SU-DHL-6 (cell line): ENCODE measurements around the gene RB1.
"Not testable (repeated sequence)": the region's sequence is repeated elsewhere in the genome, so short reads cannot be mapped to it uniquely, and the experiment has no call there.

ENCODE experiments used
- H2AFZ ChIP-seq: fragments of 200-600 bp; sonication (generic); 2 replicates; pipeline ENCODE4 v1.6.1; 2014; ENCODE audit warnings: low read depth, mild to moderate bottlenecking, moderate library complexity, mixed read lengths, antibody characterized with exemption, low read length; ENCODE audit not compliant: severe bottlenecking
- H3F3A ChIP-seq: fragments of 200-600 bp; shearing (Covaris generic); 2 replicates; pipeline ENCODE4 v1.6.0; 2016; ENCODE audit warnings: antibody characterized with exemption, mild to moderate bottlenecking; ENCODE audit not compliant: insufficient read depth
- H3K27ac ChIP-seq: fragments of 200-600 bp; sonication (generic); 2 replicates; pipeline ENCODE4 v1.5.1; 2016; ENCODE audit warnings: low read depth, mild to moderate bottlenecking, low read length, moderate library complexity, mixed read lengths
- H3K27me3 ChIP-seq: fragments of 200-600 bp; sonication (generic), shearing (Covaris generic); 2 replicates; pipeline ENCODE4 v1.6.0; 2014; ENCODE audit warnings: mild to moderate bottlenecking, low read length
- H3K36me3 ChIP-seq: fragments of 200-600 bp; sonication (generic); 2 replicates; pipeline ENCODE4 v1.6.1; 2014; ENCODE audit warnings: mild to moderate bottlenecking, low read length, mixed read lengths
- H3K4me2 ChIP-seq: fragments of 300-600, 200-600 bp; shearing (Covaris generic), sonication (generic); 2 replicates; pipeline ENCODE4 v1.6.0; 2014; ENCODE audit warnings: low read length, low read depth, mild to moderate bottlenecking; ENCODE audit not compliant: poor library complexity, severe bottlenecking
- H3K4me3 ChIP-seq: fragments of 200-600 bp; sonication (generic); 2 replicates; pipeline ENCODE4 v1.5.1; 2014; ENCODE audit warnings: antibody characterized with exemption, low read length, mild to moderate bottlenecking, mixed read lengths; ENCODE audit not compliant: insufficient read depth, poor library complexity, severe bottlenecking
- H3K79me2 ChIP-seq: fragments of 200-600 bp; sonication (generic); 2 replicates; pipeline ENCODE4 v1.6.1; 2014; ENCODE audit warnings: mild to moderate bottlenecking, low read length, moderate library complexity; ENCODE audit not compliant: insufficient read depth
- H3K9ac ChIP-seq: fragments of 200-600 bp; sonication (generic); 2 replicates; pipeline ENCODE4 v1.7.0; 2014; ENCODE audit warnings: mild to moderate bottlenecking, low read length
- H3K9me2 ChIP-seq: fragments of 200-600 bp; sonication (generic); replicated peaks from 2 replicates; pipeline ENCODE4 v1.6.1; 2014; ENCODE audit warnings: low read length; ENCODE audit not compliant: insufficient read depth
- H3K9me3 ChIP-seq: fragments of 200-600 bp; sonication (generic); 2 replicates; pipeline ENCODE4 v1.6.1; 2014; ENCODE audit warnings: low read length, mixed read lengths; ENCODE audit not compliant: insufficient read depth
- H4K20me1 ChIP-seq: fragments of 200-600 bp; sonication (generic); 2 replicates; pipeline ENCODE4 v1.6.1; 2014; ENCODE audit warnings: low read depth, mild to moderate bottlenecking, antibody characterized with exemption, low read length, moderate library complexity, mixed read lengths
- EZH2phosphoT487 ChIP-seq: fragments of 200-600 bp; sonication (generic), shearing (Covaris generic); conservative IDR thresholded peaks from 2 replicates; pipeline ENCODE4 v1.6.1; 2018; ENCODE audit warnings: mild to moderate bottlenecking, antibody characterized with exemption, low read length, moderate library complexity, mixed read lengths
- TF ChIP-seq, protein P1 (sequence below): fragments of 200-600 bp; sonication (generic); IDR thresholded peaks from one replicate; pipeline ENCODE4 v1.5.1; 2017; ENCODE audit warnings: antibody characterized with exemption, mild to moderate bottlenecking, low read length, moderate library complexity; ENCODE audit not compliant: insufficient read depth, poor library complexity, severe bottlenecking

The RB1 gene

GRCh38 chr13:48426052-48426451 lies 122.5 kb downstream of the RB1 start:
- TF ChIP-seq EZH2phosphoT487, result no peak
- TF ChIP-seq, protein P1, sequence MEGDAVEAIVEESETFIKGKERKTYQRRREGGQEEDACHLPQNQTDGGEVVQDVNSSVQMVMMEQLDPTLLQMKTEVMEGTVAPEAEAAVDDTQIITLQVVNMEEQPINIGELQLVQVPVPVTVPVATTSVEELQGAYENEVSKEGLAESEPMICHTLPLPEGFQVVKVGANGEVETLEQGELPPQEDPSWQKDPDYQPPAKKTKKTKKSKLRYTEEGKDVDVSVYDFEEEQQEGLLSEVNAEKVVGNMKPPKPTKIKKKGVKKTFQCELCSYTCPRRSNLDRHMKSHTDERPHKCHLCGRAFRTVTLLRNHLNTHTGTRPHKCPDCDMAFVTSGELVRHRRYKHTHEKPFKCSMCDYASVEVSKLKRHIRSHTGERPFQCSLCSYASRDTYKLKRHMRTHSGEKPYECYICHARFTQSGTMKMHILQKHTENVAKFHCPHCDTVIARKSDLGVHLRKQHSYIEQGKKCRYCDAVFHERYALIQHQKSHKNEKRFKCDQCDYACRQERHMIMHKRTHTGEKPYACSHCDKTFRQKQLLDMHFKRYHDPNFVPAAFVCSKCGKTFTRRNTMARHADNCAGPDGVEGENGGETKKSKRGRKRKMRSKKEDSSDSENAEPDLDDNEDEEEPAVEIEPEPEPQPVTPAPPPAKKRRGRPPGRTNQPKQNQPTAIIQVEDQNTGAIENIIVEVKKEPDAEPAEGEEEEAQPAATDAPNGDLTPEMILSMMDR, result no peak
- Histone ChIP-seq H3K9ac (no peak overlapping the region), H3K9me3 (no peaks in the 10 kb centered on the region), H3K4me2 (no peak overlapping the region), H3K4me3 (no peak overlapping the region), H2AFZ (no peak overlapping the region), H4K20me1 (no peaks in the 10 kb centered on the region), H3K27me3 (no peaks in the 10 kb centered on the region), H3F3A (no peaks in the 10 kb centered on the region), H3K9me2 (no peaks in the 10 kb centered on the region), H3K27ac (no peak overlapping the region), H3K36me3 (0 out of 2 replicates have a peak, but pooled peaks cover 3% of the 10 kb centered on the region), H3K79me2 (no peaks in the 10 kb centered on the region)

GRCh38 chr13:48426755-48427298 lies 123.3 kb downstream of the RB1 start:
- not testable (repeated sequence) for H3K9me2 ChIP-seq, H3K9ac ChIP-seq, H3K79me2 ChIP-seq, H3K27me3 ChIP-seq, H4K20me1 ChIP-seq, H3K36me3 ChIP-seq, H2AFZ ChIP-seq, H3F3A ChIP-seq, H3K27ac ChIP-seq, H3K9me3 ChIP-seq, H3K4me3 ChIP-seq, H3K4me2 ChIP-seq

GRCh38 chr13:48429036-48429435 lies 125.5 kb downstream of the RB1 start:
- H3F3A ChIP-seq, result no peaks in the 10 kb centered on the region; the same call in 1 of the 2 replicates
- H4K20me1 ChIP-seq, result no peaks in the 10 kb centered on the region
- H3K9me2 ChIP-seq, result no peaks in the 10 kb centered on the region
- H3K9me3 ChIP-seq, result no peaks in the 10 kb centered on the region
- H3K36me3 ChIP-seq, result 0 out of 2 replicates have a peak, but pooled peaks cover 3% of the 10 kb centered on the region
- H3K79me2 ChIP-seq, result no peaks in the 10 kb centered on the region
- H3K4me2 ChIP-seq, result no peak overlapping the region
- no peak overlapping the region for H3K9ac ChIP-seq
- H3K27me3 ChIP-seq, result no peaks in the 10 kb centered on the region
- no peak overlapping the region for H3K4me3 ChIP-seq
- H2AFZ ChIP-seq, result no peak overlapping the region
- no peak for TF ChIP-seq EZH2phosphoT487
- TF ChIP-seq, protein P1, result no peak
- H3K27ac ChIP-seq, result no peak overlapping the region

DNA sequence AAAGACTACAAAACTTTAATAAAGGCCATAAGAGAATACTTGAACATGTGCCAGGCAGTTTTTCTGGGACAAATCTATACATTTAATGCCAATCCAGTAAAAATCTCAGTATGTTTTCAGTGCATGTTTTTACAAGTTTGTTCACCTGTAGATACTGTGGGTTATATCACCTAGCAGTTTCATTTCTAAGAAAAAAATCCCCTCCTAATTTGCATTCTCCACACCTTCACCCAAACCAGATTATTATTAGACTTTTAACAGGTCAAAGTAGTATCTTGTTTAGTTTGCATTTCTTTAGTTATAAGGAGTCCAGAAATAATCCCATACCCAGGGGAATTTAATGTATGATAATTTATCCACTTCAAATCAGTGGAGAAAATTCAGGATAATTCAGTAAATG lies 126.3 kb downstream of the RB1 start:
- H3K27ac ChIP-seq, result no peak overlapping the region
- H3K4me2 ChIP-seq, result no peak overlapping the region
- H3F3A ChIP-seq, result no peaks in the 10 kb centered on the region; the same call in 1 of the 2 replicates
- no peaks in the 10 kb centered on the region for H4K20me1 ChIP-seq
- H3K27me3 ChIP-seq, result no peaks in the 10 kb centered on the region
- H3K9me2 ChIP-seq, result no peaks in the 10 kb centered on the region
- no peak overlapping the region for H3K9ac ChIP-seq
- H2AFZ ChIP-seq, result no peak overlapping the region
- H3K79me2 ChIP-seq, result no peaks in the 10 kb centered on the region
- no peak overlapping the region for H3K4me3 ChIP-seq
- TF ChIP-seq, protein P1, result no peak
- TF ChIP-seq EZH2phosphoT487, result no peak
- H3K36me3 ChIP-seq, result 0 out of 2 replicates have a peak, but pooled peaks cover 3% of the 10 kb centered on the region
- no peaks in the 10 kb centered on the region for H3K9me3 ChIP-seq
